ENCODE results near the gene LPP.

The LPP gene

DNA sequence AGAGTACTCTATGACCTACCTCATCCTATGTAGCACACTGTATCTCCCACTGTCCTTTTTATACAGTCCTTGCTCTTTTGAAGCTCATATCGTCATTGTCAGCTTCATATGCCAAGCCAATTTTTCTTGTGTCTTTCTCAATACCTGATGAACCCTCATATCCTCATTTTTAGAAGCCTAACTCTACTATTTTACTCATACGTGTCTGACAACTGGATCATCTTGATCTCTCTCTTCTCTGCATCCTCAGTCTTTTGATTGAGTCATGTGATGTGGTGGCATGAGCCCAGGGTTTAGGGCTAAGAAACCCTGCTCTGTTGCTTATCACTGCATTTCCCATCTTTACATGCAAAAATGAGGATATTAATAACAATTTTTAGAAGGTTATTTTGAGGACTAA lies 352.0 kb downstream of the LPP start:
- no peak overlapping the region for H3K27ac ChIP-seq (ENCODE audit: low read depth, low read length)
- H3K36me3 ChIP-seq (ENCODE audit: control insufficient read depth, insufficient read depth, low read length), result no peaks in the 10 kb centered on the region

DNA sequence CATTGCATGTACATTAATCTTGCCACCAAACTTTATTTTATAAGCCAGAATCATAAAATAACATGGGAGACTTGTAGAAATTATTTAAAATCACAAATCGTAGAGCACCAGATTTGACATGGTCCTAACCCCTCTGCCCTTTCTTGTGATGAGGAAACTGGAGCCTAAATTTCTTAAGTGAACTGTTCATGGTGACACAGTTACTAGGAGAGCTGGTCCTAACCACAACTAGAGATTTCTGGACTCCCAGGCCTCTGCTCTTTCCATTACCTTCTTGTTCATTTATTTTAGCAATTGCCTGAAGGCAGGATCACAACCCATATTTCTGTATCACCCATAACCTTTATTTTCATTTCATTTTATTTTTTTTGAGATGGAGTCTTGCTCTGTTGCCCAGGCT lies 352.5 kb downstream of the LPP start:
- H3K4me1 ChIP-seq (ENCODE audit: control insufficient read depth, insufficient read depth, low read length), result peaks cover 13% of the 10 kb centered on the region; the same call in 1 of the 2 replicates
- H3K9me3 ChIP-seq (ENCODE audit: control insufficient read depth, insufficient read depth, low read length), result no peaks in the 10 kb centered on the region
- no peak overlapping the region for H3K4me3 ChIP-seq (ENCODE audit: low read depth, low read length)
- H3K36me3 ChIP-seq (ENCODE audit: control insufficient read depth, insufficient read depth, low read length), result no peaks in the 10 kb centered on the region
- no peak overlapping the region for H3K27ac ChIP-seq (ENCODE audit: low read depth, low read length)
- H3K9ac ChIP-seq (ENCODE audit: low read depth, low read length), result no peak overlapping the region
- no peaks in the 10 kb centered on the region for H3K27me3 ChIP-seq (ENCODE audit: control insufficient read depth, insufficient read depth, low read length)

More for the DNA sequence above, 352.0 kb downstream of the LPP start:
- H3K4me1 ChIP-seq (ENCODE audit: control insufficient read depth, insufficient read depth, low read length), result peaks cover 13% of the 10 kb centered on the region; the same call in 1 of the 2 replicates
- no peak overlapping the region for H3K4me3 ChIP-seq (ENCODE audit: low read depth, low read length)
- H3K9me3 ChIP-seq (ENCODE audit: control insufficient read depth, insufficient read depth, low read length), result no peaks in the 10 kb centered on the region
- no peak overlapping the region for H3K9ac ChIP-seq (ENCODE audit: low read depth, low read length)
- H3K27me3 ChIP-seq (ENCODE audit: control insufficient read depth, insufficient read depth, low read length), result no peaks in the 10 kb centered on the region

DNA sequence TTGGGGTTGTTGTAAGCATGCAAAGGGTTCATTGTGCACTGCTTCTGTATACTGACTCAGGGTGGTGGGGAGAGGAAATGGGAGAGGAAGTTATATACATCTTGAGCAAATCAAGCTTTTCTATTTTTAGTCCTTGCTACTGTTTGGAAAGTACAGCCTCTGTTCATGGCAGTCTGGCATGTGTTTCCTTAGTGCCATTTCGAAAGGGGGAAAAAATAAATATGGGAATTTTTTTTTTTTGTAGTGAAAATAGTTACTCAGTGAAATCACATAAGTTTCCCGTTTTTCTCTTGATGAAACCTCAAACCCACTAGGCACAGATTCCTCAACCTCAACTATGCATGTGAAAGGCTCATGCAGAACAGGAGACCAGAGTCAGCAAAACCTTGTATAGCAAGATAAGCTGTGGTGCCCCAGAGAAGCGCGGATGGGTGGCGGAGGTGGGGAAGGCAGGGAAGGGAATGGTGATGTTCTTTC lies 353.3 kb downstream of the LPP start:
- peaks cover 17% of the 10 kb centered on the region; the same call in 1 of the 2 replicates for H3K4me1 ChIP-seq (ENCODE audit: control insufficient read depth, insufficient read depth, low read length)
- no peaks in the 10 kb centered on the region for H3K27me3 ChIP-seq (ENCODE audit: control insufficient read depth, insufficient read depth, low read length)
- no peak overlapping the region for H3K9ac ChIP-seq (ENCODE audit: low read depth, low read length)
- H3K36me3 ChIP-seq (ENCODE audit: control insufficient read depth, insufficient read depth, low read length), result no peaks in the 10 kb centered on the region
- H3K4me3 ChIP-seq (ENCODE audit: low read depth, low read length), result no peak overlapping the region
- H3K9me3 ChIP-seq (ENCODE audit: control insufficient read depth, insufficient read depth, low read length), result no peaks in the 10 kb centered on the region
- H3K27ac ChIP-seq (ENCODE audit: low read depth, low read length), result no peak overlapping the region

DNA sequence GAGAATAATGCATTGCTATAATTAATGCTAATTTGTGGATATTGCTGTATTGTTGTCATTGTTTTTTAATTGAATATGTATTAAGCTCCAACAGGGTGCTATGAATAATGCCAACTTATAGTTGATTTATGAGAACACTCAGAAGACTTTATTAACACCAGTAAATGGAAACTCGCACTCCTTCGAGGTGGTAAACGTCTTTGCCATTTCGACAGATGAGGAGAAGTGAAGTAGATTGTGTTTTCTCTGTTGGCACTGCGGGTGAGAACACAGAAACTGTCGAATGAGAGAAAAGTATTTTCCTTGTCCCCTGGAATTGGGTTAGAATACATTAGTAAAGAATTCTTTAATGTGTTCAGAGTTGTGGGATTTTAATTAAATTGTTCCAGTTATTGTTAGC lies 354.5 kb downstream of the LPP start:
- peaks cover 17% of the 10 kb centered on the region; the same call in 1 of the 2 replicates for H3K4me1 ChIP-seq (ENCODE audit: control insufficient read depth, insufficient read depth, low read length)
- no peaks in the 10 kb centered on the region for H3K9me3 ChIP-seq (ENCODE audit: control insufficient read depth, insufficient read depth, low read length)
- H3K36me3 ChIP-seq (ENCODE audit: control insufficient read depth, insufficient read depth, low read length), result no peaks in the 10 kb centered on the region
- H3K4me3 ChIP-seq (ENCODE audit: low read depth, low read length), result no peak overlapping the region
- no peak overlapping the region for H3K27ac ChIP-seq (ENCODE audit: low read depth, low read length)
- H3K9ac ChIP-seq (ENCODE audit: low read depth, low read length), result no peak overlapping the region
- H3K27me3 ChIP-seq (ENCODE audit: control insufficient read depth, insufficient read depth, low read length), result no peaks in the 10 kb centered on the region

DNA sequence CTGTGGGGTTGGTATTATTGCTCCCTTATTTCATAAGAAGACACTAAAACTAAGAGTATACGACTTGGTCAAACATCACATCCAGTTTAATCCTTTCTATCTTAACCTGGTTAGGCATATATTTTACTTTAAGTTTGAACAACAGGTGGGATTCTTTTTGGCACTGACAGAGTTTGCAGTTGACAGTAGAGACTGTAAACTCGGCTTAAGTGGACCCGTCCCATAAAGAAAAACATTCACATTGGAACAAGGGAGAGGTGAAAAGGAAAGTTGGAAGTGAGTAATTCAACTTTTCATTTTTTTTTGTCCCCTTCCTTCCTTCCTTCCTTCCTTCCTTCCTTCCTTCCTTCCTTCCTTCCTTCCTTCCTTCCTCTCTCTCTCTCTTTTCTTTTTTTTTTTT lies 355.4 kb downstream of the LPP start:
- Histone ChIP-seq H3K4me1 (ENCODE audit: control insufficient read depth, insufficient read depth, low read length) (peaks cover 23% of the 10 kb centered on the region; the same call in 1 of the 2 replicates), H3K27me3 (ENCODE audit: control insufficient read depth, insufficient read depth, low read length) (no peaks in the 10 kb centered on the region), H3K9ac (ENCODE audit: low read depth, low read length) (no peak overlapping the region), H3K27ac (ENCODE audit: low read depth, low read length) (no peak overlapping the region), H3K4me3 (ENCODE audit: low read depth, low read length) (no peak overlapping the region), H3K9me3 (ENCODE audit: control insufficient read depth, insufficient read depth, low read length) (no peaks in the 10 kb centered on the region), H3K36me3 (ENCODE audit: control insufficient read depth, insufficient read depth, low read length) (no peaks in the 10 kb centered on the region)

DNA sequence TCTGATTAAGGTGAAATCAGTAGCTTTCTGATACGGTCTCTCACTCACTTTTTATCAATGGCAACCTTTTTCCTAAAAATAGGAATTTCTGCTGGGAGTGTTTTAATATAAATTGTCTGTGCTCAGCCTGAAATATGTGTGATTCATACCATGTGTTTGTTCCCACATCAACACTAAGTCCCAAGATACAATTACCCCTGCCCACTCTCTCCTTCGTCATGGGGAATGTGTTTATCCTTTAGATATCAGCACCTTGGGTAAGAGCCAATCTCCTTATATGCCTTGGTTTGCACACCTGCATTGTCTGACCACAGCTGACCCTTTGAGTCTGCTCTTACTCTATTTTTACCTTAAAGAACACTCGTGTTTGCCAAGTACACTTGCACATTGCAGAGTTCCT lies 356.4 kb downstream of the LPP start:
- no peak overlapping the region for H3K27ac ChIP-seq (ENCODE audit: low read depth, low read length)

DNA sequence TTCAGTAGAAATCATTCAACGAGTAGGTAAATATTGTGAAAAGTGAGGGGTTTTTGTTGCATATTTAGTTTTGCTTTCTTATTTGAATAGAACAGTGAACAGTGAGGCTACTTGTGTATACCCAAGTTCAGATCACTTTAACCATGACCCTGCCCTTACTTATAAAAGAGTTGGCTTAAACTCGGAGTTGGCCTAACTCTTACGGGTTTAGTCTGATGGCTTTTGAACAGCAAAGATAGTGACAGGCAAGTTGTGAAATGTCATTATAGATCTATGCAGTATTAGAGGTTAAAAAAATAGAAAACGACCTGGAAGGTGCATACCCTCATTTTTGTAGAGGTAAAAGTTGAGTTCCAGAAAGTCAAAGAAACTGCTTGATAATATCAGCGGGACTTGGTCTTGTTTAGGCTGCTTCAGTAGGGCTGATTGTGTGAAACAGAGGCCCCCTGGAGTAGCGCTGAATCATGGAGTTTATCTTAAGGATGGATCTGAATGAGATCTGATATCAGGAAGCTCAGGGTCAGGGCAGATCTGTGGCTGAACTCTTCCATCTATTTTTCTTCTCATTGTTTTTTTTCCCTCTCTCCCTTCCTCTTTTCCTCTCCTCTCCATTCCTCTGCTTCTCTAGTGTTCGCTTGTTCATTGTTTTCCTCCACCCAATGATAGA lies 359.8 kb downstream of the LPP start:
- Histone ChIP-seq H3K36me3 (ENCODE audit: control insufficient read depth, insufficient read depth, low read length) (no peaks in the 10 kb centered on the region), H3K9me3 (ENCODE audit: control insufficient read depth, insufficient read depth, low read length) (no peaks in the 10 kb centered on the region), H3K4me3 (ENCODE audit: low read depth, low read length) (no peak overlapping the region), H3K4me1 (ENCODE audit: control insufficient read depth, insufficient read depth, low read length) (peaks cover 16% of the 10 kb centered on the region; the same call in 1 of the 2 replicates), H3K27me3 (ENCODE audit: control insufficient read depth, insufficient read depth, low read length) (no peaks in the 10 kb centered on the region), H3K9ac (ENCODE audit: low read depth, low read length) (no peak overlapping the region), H3K27ac (ENCODE audit: low read depth, low read length) (peak overlapping the region; percentile 20)

More for the DNA sequence above, 356.4 kb downstream of the LPP start:
- Histone ChIP-seq H3K27me3 (ENCODE audit: control insufficient read depth, insufficient read depth, low read length) (no peaks in the 10 kb centered on the region), H3K4me1 (ENCODE audit: control insufficient read depth, insufficient read depth, low read length) (peaks cover 26% of the 10 kb centered on the region; the same call in 1 of the 2 replicates), H3K4me3 (ENCODE audit: low read depth, low read length) (no peak overlapping the region), H3K36me3 (ENCODE audit: control insufficient read depth, insufficient read depth, low read length) (no peaks in the 10 kb centered on the region), H3K9me3 (ENCODE audit: control insufficient read depth, insufficient read depth, low read length) (no peaks in the 10 kb centered on the region), H3K9ac (ENCODE audit: low read depth, low read length) (no peak overlapping the region)

DNA sequence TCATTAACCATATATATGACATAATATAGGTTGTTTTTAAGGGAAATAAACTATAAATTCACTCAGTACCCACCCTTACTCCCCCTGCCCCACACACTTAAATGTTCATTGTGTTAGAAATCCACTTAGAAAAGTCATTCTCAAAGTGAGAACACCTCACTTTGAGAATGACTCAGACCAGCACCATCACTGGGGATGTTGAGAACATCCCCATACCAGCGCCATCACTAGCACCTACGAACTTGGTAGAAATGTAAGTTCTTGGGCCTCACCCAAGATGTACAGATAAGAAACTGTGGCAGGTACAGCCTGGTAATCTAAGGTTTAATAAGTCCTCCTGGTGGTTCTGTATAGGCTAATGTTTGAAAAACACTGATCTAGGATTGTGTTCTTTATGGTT lies 362.6 kb downstream of the LPP start:
- H3K36me3 ChIP-seq (ENCODE audit: control insufficient read depth, insufficient read depth, low read length), result no peaks in the 10 kb centered on the region
- no peak overlapping the region for H3K27ac ChIP-seq (ENCODE audit: low read depth, low read length)
- no peaks in the 10 kb centered on the region for H3K9me3 ChIP-seq (ENCODE audit: control insufficient read depth, insufficient read depth, low read length)
- peaks cover 15% of the 10 kb centered on the region; the same call in 1 of the 2 replicates for H3K4me1 ChIP-seq (ENCODE audit: control insufficient read depth, insufficient read depth, low read length)
- no peak overlapping the region for H3K4me3 ChIP-seq (ENCODE audit: low read depth, low read length)
- H3K9ac ChIP-seq (ENCODE audit: low read depth, low read length), result no peak overlapping the region
- H3K27me3 ChIP-seq (ENCODE audit: control insufficient read depth, insufficient read depth, low read length), result no peaks in the 10 kb centered on the region

DNA sequence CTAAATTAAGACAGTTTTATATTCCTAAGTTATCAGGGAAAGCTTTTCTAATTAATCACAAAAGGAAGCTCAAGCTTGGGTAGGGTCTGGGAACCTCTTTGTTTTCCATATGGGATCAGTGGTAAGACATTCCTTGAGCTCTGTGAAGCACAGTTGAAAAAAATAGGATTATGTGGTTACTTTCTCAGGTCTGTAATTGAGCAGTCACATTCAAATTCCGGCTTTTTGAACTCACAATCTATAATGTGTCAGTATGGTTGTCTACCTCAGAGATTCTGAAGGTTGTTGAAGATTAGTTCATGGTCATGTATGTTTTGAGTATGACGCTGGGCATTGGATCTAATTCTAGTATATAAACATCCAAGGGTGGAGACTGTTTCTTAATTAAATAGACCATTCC lies 364.5 kb downstream of the LPP start:
- Histone ChIP-seq H3K36me3 (ENCODE audit: control insufficient read depth, insufficient read depth, low read length) (no peaks in the 10 kb centered on the region), H3K27ac (ENCODE audit: low read depth, low read length) (no peak overlapping the region), H3K9ac (ENCODE audit: low read depth, low read length) (no peak overlapping the region), H3K27me3 (ENCODE audit: control insufficient read depth, insufficient read depth, low read length) (no peaks in the 10 kb centered on the region), H3K4me3 (ENCODE audit: low read depth, low read length) (no peak overlapping the region), H3K4me1 (ENCODE audit: control insufficient read depth, insufficient read depth, low read length) (peaks cover 12% of the 10 kb centered on the region; the same call in 1 of the 2 replicates), H3K9me3 (ENCODE audit: control insufficient read depth, insufficient read depth, low read length) (no peaks in the 10 kb centered on the region)

DNA sequence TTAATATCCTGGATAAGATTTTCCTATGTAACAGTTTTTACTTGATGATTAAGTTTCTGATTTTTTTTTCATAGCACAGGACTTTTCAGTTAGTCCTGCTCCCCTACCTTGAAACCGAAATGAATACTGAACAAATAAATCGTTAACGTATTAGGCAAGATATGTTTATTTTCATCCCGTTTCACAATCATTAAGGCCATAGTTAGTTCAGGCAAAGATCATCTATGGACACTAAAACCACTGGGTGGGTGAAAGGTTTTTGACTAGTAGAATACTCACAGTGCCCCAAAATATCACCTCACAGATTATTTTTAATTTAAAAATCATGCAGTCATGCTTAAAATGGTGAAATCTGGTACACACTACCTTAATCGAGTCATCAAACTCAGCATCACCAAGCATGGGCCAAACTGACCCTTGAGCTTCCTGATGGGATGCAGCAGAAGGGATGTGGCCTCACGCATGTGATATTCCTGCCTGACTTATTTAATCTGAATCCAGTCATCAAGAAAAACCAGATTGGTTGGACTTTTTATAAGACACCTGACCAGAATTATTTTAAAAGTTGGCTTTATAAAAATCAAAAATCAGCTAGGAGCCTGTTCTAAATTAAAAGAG lies 365.0 kb downstream of the LPP start:
- Histone ChIP-seq H3K9ac (ENCODE audit: low read depth, low read length) (no peak overlapping the region), H3K27ac (ENCODE audit: low read depth, low read length) (no peak overlapping the region), H3K4me1 (ENCODE audit: control insufficient read depth, insufficient read depth, low read length) (peaks cover 7% of the 10 kb centered on the region; the same call in 1 of the 2 replicates), H3K27me3 (ENCODE audit: control insufficient read depth, insufficient read depth, low read length) (no peaks in the 10 kb centered on the region), H3K4me3 (ENCODE audit: low read depth, low read length) (no peak overlapping the region), H3K36me3 (ENCODE audit: control insufficient read depth, insufficient read depth, low read length) (no peaks in the 10 kb centered on the region), H3K9me3 (ENCODE audit: control insufficient read depth, insufficient read depth, low read length) (no peaks in the 10 kb centered on the region)

DNA sequence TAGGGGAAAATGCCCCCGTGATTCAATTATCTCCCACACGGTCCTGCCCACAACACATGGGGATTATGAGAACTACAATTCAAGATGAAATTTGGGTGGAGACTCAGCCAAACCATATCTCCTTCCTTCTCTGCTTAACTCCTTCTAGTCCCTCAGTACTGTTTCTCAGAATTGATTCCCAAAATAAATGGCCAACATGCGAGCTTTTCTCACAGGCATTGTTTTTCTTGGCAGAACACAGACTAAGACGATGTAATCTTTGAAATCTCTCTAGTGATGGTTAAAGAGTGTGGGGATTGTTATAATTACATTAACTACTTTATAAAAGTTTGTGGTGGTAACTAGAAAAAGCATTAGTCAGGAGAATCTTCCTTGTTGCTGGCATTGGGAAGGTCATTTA lies 366.5 kb downstream of the LPP start:
- Histone ChIP-seq H3K36me3 (ENCODE audit: control insufficient read depth, insufficient read depth, low read length) (no peaks in the 10 kb centered on the region), H3K27ac (ENCODE audit: low read depth, low read length) (no peak overlapping the region), H3K4me1 (ENCODE audit: control insufficient read depth, insufficient read depth, low read length) (peaks cover 2% of the 10 kb centered on the region; the same call in 1 of the 2 replicates), H3K9me3 (ENCODE audit: control insufficient read depth, insufficient read depth, low read length) (no peaks in the 10 kb centered on the region), H3K9ac (ENCODE audit: low read depth, low read length) (no peak overlapping the region), H3K27me3 (ENCODE audit: control insufficient read depth, insufficient read depth, low read length) (no peaks in the 10 kb centered on the region), H3K4me3 (ENCODE audit: low read depth, low read length) (no peak overlapping the region)
